Right renal pelvis (tissue), 4 donors: ENCODE data around the gene SCAMP2. TPM values are rescaled to one million over a fixed set of nuclear protein-coding genes. Genes with fewer than 3 reads are reported as not detected.

Experiments
- DNase-seq, 4 donors: peaks; one replicate each; pipeline ENCODE4 v3.0.0-alpha.2; 2013; ENCODE audit warnings: low read depth in 4 of 4, low spot score in 3 of 4, missing footprints in 1 of 4
- polyA plus RNA-seq, 4 donors: library from polyadenylated mRNA; unstranded; fragments of 120-200 nt; gene quantifications; one replicate each; pipeline ENCODE4 v1.2.1, GENCODE V29; 2013; ENCODE audit not compliant: insufficient read length in 4 of 4

SCAMP2 gene
- polyA plus RNA-seq, 4 donors: 76.5 to 84.0 (median 80.3) TPM

GRCh38 chr15:74864296-74864695, 8.9 kb downstream of the SCAMP2 start:
- no peak for DNase-seq

- DNase-seq: no peak
Measured at GRCh38 chr15:74863239-74864056, 9.7 kb downstream of the SCAMP2 start.

GRCh38 chr15:74858369-74858740, 14.8 kb downstream of the SCAMP2 start:
- no peak for DNase-seq

- no peak for DNase-seq
Measured at GRCh38 chr15:74857671-74858368, 15.3 kb downstream of the SCAMP2 start.

GRCh38 chr15:74857082-74857655, 16.0 kb downstream of the SCAMP2 start:
- DNase-seq: no peak

- no peak for DNase-seq
Measured at GRCh38 chr15:74856537-74856936, 16.6 kb downstream of the SCAMP2 start.

GRCh38 chr15:74855857-74856256, 17.3 kb downstream of the SCAMP2 start:
- DNase-seq: no peak

- no peak for DNase-seq
Measured at GRCh38 chr15:74854453-74855022, 18.6 kb downstream of the SCAMP2 start.

- no peak for DNase-seq
Measured at GRCh38 chr15:74851960-74852359, 21.2 kb downstream of the SCAMP2 start.

GRCh38 chr15:74850393-74850792, 22.8 kb downstream of the SCAMP2 start:
- DNase-seq: no peak

- DNase-seq: no peak
Measured at GRCh38 chr15:74847432-74847831, 25.7 kb downstream of the SCAMP2 start.

- DNase-seq: no peak
Measured at GRCh38 chr15:74845581-74845980, 27.6 kb downstream of the SCAMP2 start.

GRCh38 chr15:74845208-74845568, 28.0 kb downstream of the SCAMP2 start:
- no peak for DNase-seq

GRCh38 chr15:74844319-74845207, 28.6 kb downstream of the SCAMP2 start:
- no peak for DNase-seq

GRCh38 chr15:74843891-74844299, 29.3 kb downstream of the SCAMP2 start:
- no peak for DNase-seq

GRCh38 chr15:74843445-74843828, 29.7 kb downstream of the SCAMP2 start:
- DNase-seq: no peak

GRCh38 chr15:74842581-74843444, 30.4 kb downstream of the SCAMP2 start, which contains the start of gene ULK3:
Gene ULK3, minus strand, starts transcription at chr15:74843156. Its CDS starts 51 bp downstream, at chr15:74843105.
- peak; percentile 70 to 78 (median 74) for DNase-seq

GRCh38 chr15:74841891-74842373, 31.2 kb downstream of the SCAMP2 start:
- DNase-seq: no peak
